GM19467 (cell line): ENCODE results near the gene PLCXD1.
"Not testable (repeated sequence)": the region's sequence is repeated elsewhere in the genome, so short reads cannot be mapped to it uniquely, and the experiment has no call there.

Source experiments
- ATAC-seq: cut with Tn5 transposase; IDR thresholded peaks from one replicate; pipeline ENCODE4 v1.9.1; 2021; ENCODE audit warnings: mild to moderate bottlenecking, moderate library complexity; ENCODE audit not compliant: unreplicated experiment

The PLCXD1 gene, protein sequence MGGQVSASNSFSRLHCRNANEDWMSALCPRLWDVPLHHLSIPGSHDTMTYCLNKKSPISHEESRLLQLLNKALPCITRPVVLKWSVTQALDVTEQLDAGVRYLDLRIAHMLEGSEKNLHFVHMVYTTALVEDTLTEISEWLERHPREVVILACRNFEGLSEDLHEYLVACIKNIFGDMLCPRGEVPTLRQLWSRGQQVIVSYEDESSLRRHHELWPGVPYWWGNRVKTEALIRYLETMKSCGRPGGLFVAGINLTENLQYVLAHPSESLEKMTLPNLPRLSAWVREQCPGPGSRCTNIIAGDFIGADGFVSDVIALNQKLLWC

DNA sequence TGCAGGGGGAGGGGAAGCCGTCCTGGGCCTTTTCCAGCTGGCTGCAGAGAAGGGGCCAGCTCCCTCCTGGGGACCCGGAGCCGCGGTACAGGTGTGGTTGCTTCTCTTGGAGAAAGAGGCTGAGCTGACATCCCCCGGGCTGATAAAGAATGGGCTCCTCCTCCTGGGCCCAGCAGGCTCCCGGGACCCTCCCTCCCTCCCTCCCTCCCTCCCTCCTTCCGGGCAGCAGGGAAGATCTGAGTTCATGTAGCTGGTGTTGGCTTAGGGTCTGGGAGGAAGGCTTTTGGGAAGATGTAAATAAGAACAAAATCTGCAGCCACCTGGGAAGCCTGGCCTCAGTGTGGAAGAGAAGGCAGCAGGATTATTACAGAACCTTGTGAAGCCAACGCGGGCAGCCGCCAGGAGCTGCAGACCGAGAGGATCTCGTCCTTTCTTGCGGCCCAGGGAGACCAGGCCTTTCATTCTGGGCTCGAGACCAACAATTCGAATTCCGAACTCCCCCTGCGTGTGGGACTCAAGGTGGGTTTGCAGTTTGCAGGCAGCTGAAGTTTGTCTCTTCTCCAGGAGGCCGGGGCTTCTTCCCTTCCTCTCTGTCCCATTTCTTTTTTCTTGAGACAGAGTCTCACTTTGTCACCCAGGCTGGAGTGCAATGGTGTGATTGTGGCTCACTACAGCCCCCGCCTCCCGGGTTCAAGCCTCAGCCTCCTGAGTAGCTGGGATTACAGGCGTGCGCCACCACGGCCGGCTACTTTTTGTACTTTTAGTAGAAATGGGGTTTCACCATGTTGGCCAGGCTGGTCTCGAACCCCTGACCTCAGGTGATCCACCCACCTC, at the start of gene PLCXD1:
Gene PLCXD1, plus strand, starts transcription at position 216 of the 834 bp plus-strand sequence. CDS start 2,807 bp downstream, outside the sequence.
- no peak for ATAC-seq

GRCh38 chrX:231637-232277, 49.4 kb upstream of the PLCXD1 start:
- ATAC-seq = peak; percentile 91

- ATAC-seq = peak; percentile 28
These were observed 48.9 kb upstream of the PLCXD1 start for GRCh38 chrX:232278-232655.

DNA sequence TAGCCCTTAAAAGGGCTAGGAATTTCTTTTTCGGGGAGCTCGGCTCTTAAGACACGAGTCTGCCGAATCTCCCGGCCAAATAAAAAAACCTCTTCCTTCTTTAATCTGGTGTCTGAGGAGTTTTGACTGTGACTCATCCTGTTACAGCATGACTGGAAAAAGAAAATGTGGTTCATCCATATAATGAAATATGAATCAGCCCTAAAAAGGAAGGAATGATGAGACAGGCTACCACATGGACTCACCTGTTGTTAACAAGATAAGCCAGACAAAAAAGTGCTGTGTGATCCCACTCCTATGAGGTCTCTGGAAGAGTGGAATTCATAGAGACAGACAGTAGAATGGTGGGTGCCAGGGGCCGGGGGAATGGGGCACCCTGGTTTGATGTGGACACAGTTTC, 45.0 kb upstream of the PLCXD1 start:
- ATAC-seq = not testable (repeated sequence)

DNA sequence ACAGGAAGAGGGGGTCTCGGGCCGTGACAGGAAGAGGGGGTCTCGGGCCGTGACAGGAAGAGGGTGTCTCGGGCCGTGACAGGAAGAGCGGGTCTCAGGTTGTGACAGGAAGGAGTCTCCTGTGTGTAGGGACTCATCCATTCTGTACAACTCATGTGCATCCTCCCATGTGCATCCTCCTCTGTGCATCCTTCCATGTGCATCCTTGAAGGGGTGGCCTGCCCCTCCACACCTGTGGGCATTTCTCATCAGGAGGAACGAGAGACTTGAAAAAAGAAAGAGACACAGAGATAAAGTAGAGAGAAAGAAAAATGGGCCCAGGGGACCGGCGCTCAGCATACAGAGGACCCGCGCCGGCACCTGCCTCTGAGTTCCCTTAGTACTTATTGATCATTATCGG, 30.2 kb upstream of the PLCXD1 start:
- ATAC-seq = no peak

- not testable (repeated sequence) for ATAC-seq
These were observed 29.6 kb upstream of the PLCXD1 start for GRCh38 chrX:251396-252243.

- no peak for ATAC-seq
These were observed 28.8 kb upstream of the PLCXD1 start for GRCh38 chrX:252244-252956.

DNA sequence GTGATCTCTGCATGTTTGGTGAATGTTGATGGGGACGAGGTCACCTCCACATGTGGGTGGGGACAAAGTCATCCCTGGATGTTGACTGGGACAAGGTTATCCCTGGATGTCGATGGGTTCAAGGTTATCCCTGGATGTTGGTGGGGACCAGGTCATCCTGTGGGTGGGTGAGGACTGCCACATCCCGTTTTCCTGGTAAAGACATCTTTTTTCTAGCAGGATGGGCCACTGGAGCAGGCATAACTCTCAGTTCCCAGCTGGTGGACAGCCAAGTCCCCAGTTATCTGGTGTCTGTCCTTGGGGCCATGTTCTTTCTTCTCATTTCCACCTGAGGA, 28.3 kb upstream of the PLCXD1 start:
- no peak for ATAC-seq

DNA sequence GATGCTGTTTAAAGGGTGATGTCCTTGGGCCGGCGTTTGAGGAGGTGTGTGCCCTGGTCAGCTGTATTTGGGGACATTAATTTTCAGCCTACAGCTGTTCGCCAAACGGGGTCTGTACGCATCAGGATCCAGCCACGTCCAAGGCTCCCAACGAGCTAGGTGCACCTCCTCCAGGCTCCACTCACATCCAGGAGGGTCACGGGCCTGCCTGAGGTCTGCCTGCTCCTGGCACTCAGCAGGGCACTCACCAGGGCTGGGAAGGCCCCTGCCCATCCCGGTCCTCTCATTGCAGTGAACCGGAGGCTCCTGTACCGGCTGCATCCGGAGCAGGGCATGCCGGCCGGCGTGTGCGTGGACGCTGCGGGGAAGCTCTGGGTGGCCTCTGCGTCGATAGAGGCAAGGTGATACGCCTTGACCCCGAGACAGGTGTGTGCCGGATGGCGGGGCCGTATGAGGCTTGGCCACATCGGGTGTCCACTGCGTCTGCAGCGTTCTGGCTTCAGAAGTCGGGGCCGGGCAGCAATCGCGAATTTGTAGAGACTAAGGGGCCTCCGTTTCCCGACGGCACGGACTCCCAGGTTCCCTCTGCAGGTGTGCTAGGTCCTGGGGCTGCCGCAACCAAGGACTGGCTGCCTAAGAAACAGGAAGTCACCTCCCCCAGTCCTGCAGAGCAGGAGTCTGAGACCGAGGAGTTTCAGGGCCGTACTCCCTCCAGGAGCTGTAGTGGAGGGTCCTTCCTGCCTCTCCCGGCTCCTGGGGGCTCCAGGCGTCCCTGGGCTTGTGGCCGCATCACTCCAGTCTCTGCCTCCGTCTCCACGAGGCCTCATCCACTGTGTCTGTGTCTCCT, 27.5 kb upstream of the PLCXD1 start:
- ATAC-seq = no peak

- ATAC-seq = no peak
These were observed 26.5 kb upstream of the PLCXD1 start for GRCh38 chrX:254630-255215.

DNA sequence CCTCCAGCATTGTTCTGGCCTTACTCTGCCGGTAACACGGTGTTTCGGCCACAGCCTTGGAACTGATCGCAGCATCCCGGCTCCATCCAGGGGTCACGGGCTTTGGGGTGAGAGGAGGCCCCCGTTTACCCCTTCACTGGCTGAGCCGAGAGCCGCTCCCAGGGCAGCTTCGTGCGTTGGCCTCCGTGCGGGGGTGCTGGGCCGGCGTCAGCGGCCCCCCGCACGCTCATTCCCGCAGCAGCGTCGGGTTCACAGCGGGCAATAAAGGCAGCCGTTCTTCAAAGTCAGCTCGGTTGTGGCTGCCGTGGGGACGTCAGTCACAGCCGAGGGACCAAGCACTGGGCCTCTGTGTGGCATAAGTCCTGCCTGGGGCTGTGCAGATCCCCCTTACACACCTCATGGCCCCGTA, 25.3 kb upstream of the PLCXD1 start:
- ATAC-seq = no peak

DNA sequence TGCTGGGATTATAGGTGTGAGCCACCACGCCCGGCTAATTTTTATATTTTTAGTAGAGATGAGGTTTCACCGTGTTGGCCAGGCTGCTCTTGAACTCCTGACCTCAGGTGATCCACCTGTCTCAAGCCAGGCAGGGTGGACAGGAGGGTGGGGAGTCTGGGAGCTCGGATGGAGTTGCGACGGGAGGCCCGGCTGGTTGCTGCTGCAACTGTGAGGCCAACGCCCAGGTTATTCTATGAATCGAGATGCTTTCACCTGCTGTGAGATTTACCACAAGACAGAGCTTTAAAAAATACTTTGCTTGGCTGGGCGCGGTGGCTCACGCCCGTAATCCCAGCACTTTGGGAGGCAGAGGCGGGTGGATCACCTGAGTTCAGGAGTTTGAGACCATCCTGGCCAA, 24.1 kb upstream of the PLCXD1 start:
- ATAC-seq = not testable (repeated sequence)

DNA sequence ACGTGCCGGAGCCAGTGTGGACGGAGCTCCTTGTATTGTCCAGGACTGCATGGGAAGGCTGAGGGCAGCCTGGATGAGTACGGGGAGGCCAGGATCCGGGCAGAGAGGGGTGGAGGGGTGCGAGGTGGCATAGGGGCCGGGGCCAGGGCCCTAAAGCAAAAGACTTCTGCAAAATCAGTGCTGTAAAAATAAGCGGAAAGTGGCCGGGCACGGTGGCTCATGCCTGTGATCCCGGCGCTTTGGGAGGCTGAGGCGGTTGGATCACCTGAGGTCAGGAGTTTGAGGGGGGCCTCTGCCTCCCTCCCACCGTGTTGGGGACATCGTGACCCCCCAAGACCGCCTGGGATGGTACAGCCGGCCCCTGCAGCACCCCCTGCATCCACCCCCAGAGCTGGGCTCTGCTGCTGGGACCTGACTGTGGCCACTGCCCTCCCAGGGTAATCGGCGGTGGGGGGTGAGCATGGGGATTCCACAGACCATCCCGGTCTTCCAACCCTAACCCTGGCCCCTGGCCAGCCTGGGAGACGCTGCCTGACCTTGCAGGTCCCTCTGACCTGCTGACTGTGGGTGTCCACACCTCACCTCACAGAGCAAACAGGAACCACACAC, 23.4 kb upstream of the PLCXD1 start:
- no peak for ATAC-seq

DNA sequence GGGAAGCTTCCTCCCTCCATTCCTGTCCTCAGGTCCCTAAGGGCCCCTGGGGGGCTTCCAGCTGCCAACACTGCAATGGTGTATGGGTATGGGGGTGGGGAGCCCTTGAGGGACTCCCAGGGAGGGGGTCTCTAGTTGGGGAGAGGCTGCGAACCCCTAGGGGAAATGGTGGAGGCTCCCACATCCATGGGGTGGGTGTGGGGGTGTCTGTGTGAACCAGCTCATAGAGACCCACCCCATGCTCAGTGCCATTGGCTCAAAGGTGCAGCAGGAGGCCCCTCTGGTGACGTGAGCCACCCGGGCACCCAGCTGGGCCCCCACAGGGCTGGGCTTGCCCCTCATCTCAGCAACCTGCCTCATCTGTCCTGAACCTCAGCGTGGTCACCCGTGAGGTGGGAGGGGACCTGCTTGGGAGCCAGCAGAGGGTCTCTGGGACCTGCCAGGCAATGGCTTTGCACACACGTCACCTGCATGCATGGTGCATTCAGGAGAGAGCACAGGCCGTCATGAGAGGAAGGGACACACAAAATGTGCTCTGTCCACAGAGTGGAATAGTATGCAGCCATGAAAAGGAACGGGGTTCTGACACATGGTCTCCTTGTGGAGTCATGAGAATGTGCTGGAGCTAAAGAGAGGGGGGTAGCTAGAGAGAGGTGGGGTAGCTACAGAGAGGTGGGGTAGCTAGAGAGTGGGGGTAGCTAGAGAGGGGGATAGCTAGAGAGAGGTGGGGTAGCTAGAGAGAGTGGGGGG, 22.7 kb upstream of the PLCXD1 start:
- ATAC-seq = no peak

- ATAC-seq = no peak
These were observed 21.4 kb upstream of the PLCXD1 start for GRCh38 chrX:259692-260355.

DNA sequence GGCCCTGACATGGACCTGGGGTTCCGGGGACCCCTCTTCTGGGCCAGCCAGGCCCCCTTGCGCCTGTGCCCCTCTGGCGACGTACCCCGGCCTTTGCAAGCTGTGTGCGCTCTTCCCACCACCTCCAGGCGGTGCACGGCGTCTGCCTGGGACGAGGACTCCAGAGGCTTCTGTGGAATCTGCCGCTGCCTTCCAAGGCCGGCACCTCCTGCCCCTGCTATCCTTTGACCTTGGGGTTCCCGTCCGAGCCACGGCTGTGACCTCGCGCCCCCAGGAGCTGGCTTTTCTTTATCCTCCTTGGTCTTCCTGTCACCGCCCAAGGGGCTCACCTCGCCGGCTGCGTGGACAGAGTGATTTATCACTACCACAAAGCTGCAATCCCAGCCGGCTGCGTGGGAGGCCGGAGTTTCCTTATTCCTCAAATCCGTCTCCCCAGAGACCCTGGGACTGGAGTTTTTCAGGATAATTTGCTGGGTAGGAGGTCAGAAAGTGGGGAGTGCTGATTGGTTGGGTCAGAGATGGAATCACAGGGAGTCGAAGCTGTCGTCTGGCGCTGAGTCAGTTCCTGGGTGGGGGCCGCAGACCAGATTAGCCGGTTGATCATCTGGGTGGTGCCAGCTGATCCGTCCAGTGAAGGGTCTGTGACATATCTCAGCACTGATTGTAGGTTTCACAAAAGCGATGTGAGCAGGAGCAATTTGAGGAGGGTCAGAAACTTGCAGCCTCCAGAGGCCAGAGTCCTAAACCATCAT, 19.8 kb upstream of the PLCXD1 start:
- no peak for ATAC-seq

- ATAC-seq = no peak
These were observed 19.2 kb upstream of the PLCXD1 start for GRCh38 chrX:261919-262352.
